HG02840 (cell line): ENCODE results near the gene PLA2G4A.

Source experiments
- ATAC-seq: cut with Tn5 transposase; IDR thresholded peaks from one replicate; pipeline ENCODE4 v1.9.1; 2021; ENCODE audit warnings: mild to moderate bottlenecking, moderate library complexity, moderate number of reproducible peaks; ENCODE audit not compliant: unreplicated experiment, low FRiP score

The PLA2G4A gene

GRCh38 chr1:186960861-186961260 lies 132.1 kb downstream of the PLA2G4A start:
- ATAC-seq = no peak

GRCh38 chr1:186965847-186966246 lies 137.1 kb downstream of the PLA2G4A start:
- no peak for ATAC-seq

- ATAC-seq = no peak
Observed at GRCh38 chr1:186966456-186966855, 137.7 kb downstream of the PLA2G4A start.

- no peak for ATAC-seq
Observed at GRCh38 chr1:186967656-186968394, 139.1 kb downstream of the PLA2G4A start.

- ATAC-seq = no peak
Observed at GRCh38 chr1:186974774-186975181, 146.0 kb downstream of the PLA2G4A start.

GRCh38 chr1:186975220-186975619 lies 146.5 kb downstream of the PLA2G4A start:
- no peak for ATAC-seq

GRCh38 chr1:186976700-186977099 lies 148.0 kb downstream of the PLA2G4A start:
- ATAC-seq = no peak

- no peak for ATAC-seq
Observed at GRCh38 chr1:186977266-186977957, 148.7 kb downstream of the PLA2G4A start.

GRCh38 chr1:186978596-186979556 lies 150.1 kb downstream of the PLA2G4A start:
- ATAC-seq = no peak

GRCh38 chr1:186980400-186980799 lies 151.7 kb downstream of the PLA2G4A start:
- ATAC-seq = no peak

- ATAC-seq = no peak
Observed at GRCh38 chr1:186982116-186982515, 153.4 kb downstream of the PLA2G4A start.

- ATAC-seq = no peak
Observed at GRCh38 chr1:186983327-186983726, 154.6 kb downstream of the PLA2G4A start.

GRCh38 chr1:186984959-186985358 lies 156.2 kb downstream of the PLA2G4A start:
- no peak for ATAC-seq

- ATAC-seq = no peak
Observed at GRCh38 chr1:186985889-186986491, 157.2 kb downstream of the PLA2G4A start.

- no peak for ATAC-seq
Observed at GRCh38 chr1:186987065-186987464, 158.3 kb downstream of the PLA2G4A start.

- no peak for ATAC-seq
Observed at GRCh38 chr1:186987769-186988168, 159.0 kb downstream of the PLA2G4A start.

GRCh38 chr1:186993996-186994395 lies 165.2 kb downstream of the PLA2G4A start:
- no peak for ATAC-seq

GRCh38 chr1:186994897-186995296 lies 166.1 kb downstream of the PLA2G4A start:
- no peak for ATAC-seq

- ATAC-seq = no peak
Observed at GRCh38 chr1:186996816-186997215, 168.1 kb downstream of the PLA2G4A start.

GRCh38 chr1:186997877-186998276 lies 169.1 kb downstream of the PLA2G4A start:
- ATAC-seq = no peak
